Hepatocyte (in vitro differentiated cells): Measurements from ENCODE around the gene GSTO1. TPM values are rescaled to one million over a fixed set of nuclear protein-coding genes. Genes with fewer than 3 reads are reported as not detected.

ENCODE experiments used
- DNase-seq: peaks from one replicate; pipeline ENCODE4 v3.0.0-alpha.2; 2016; ENCODE audit warnings: low spot score
- H2AFZ ChIP-seq: fragments of 200-600 bp; sonication (generic); 2 replicates; pipeline ENCODE4 v1.6.0; 2016; ENCODE audit warnings: antibody characterized with exemption, mild to moderate bottlenecking
- H3K27ac ChIP-seq: fragments of 200-600 bp; sonication (generic); 2 replicates; pipeline ENCODE4 v1.5.1; 2016; ENCODE audit warnings: mild to moderate bottlenecking
- H3K27me3 ChIP-seq: fragments of 200-600 bp; sonication (generic); 2 replicates; pipeline ENCODE4 v1.6.1; 2016
- H3K36me3 ChIP-seq: fragments of 200-600 bp; sonication (generic); replicated peaks from 2 replicates; pipeline ENCODE4 v1.5.1; 2016; ENCODE audit warnings: low read depth; ENCODE audit not compliant: insufficient read depth
- H3K4me1 ChIP-seq: fragments of 200-600 bp; sonication (generic); 2 replicates; pipeline ENCODE4 v1.5.1; 2016; ENCODE audit warnings: mild to moderate bottlenecking, moderate library complexity; ENCODE audit not compliant: insufficient read depth
- H3K4me2 ChIP-seq: fragments of 200-600 bp; sonication (generic); 2 replicates; pipeline ENCODE4 v1.6.0; 2016
- H3K4me3 ChIP-seq: fragments of 200-600 bp; sonication (generic); 2 replicates; pipeline ENCODE4 v1.5.1; 2016; ENCODE audit warnings: mild to moderate bottlenecking
- H3K79me2 ChIP-seq: fragments of 200-600 bp; sonication (generic); 2 replicates; pipeline ENCODE4 v1.6.0; 2017; ENCODE audit warnings: mild to moderate bottlenecking
- H3K9me2 ChIP-seq: fragments of 200-600 bp; sonication (generic); replicated peaks from 2 replicates; pipeline ENCODE4 v1.6.0; 2017; ENCODE audit warnings: mild to moderate bottlenecking; ENCODE audit not compliant: insufficient read depth
- H3K9me3 ChIP-seq: fragments of 200-600 bp; sonication (generic); 2 replicates; pipeline ENCODE4 v1.5.1; 2016; ENCODE audit warnings: low read depth, mild to moderate bottlenecking
- H4K20me1 ChIP-seq: fragments of 200-600 bp; sonication (generic); 2 replicates; pipeline ENCODE4 v1.6.0; 2016; ENCODE audit warnings: mild to moderate bottlenecking; ENCODE audit not compliant: insufficient read depth, poor library complexity, severe bottlenecking
- EZH2 ChIP-seq: fragments of 200-600 bp; sonication (generic); IDR thresholded peaks from 2 replicates; pipeline ENCODE4 v1.6.1; 2016; ENCODE audit warnings: antibody characterized with exemption, mild to moderate bottlenecking, borderline replicate concordance
- EZH2phosphoT487 ChIP-seq: fragments of 200-600 bp; sonication (generic); IDR thresholded peaks from one replicate; pipeline ENCODE4 v1.6.1; 2018; ENCODE audit warnings: antibody characterized with exemption, mild to moderate bottlenecking, low read depth, moderate library complexity; ENCODE audit not compliant: unreplicated experiment, severe bottlenecking
- WGBS: methylation state at CpG from one replicate; pipeline ENCODE4 v1.1.6; 2016; ENCODE audit warnings: low lambda C conversion rate; ENCODE audit errors: missing lambda C conversion rate; 5-methylcytosine and 5-hydroxymethylcytosine counted together
- polyA plus RNA-seq: library from polyadenylated mRNA; unstranded; fragments of >200 nt; fragmentation: Nextera tagmentation; extraction: Ambion mirVana; gene quantifications from 2 replicates; pipeline ENCODE4 v1.2.1, GENCODE V29; 2016
- total RNA-seq: library from RNA; depleted of rRNA; stranded (reverse); fragments of >200 nt; gene quantifications from 2 replicates; pipeline ENCODE4 v1.2.3, GENCODE V29; 2014
- TF ChIP-seq, protein P1 (sequence below): fragments of 200-600 bp; sonication (generic); IDR thresholded peaks from 2 replicates; pipeline ENCODE4 v1.5.1; 2016; ENCODE audit warnings: antibody characterized with exemption, mild to moderate bottlenecking; ENCODE audit not compliant: poor library complexity

The GSTO1 gene
- total and polyA plus RNA-seq, 2 experiments from 2014 or later: 220 to 328 TPM

DNA sequence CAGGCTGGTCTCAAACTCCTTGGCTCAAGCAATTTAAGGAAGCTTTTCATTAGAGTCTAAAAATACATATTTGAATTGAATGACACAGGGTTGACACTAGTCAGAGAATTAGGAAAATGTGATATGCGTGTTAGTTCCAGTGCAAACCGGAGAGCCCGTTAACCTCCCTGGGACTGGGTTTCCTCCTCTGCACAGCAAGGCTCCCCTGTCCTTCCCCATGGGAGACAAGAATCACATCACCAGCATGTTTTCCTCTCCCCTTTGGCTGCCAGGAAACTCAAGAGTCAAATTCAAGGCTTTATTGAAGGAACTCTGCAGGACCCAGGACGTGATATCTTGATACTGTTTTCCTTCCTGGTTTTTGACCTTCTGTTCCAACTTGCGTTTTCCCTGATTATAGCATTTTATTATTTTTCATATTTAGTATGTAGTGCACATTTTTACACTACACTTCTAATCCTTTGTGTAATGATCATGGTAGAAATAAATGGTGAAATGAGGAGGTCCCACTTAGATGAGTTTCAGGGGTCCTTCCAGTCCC lies 39.2 kb downstream of the GSTO1 start:
- no peak overlapping the region for H3K4me2 ChIP-seq
- H3K79me2 ChIP-seq: no peaks in the 10 kb centered on the region
- no peaks in the 10 kb centered on the region for H4K20me1 ChIP-seq
- no peak overlapping the region for H3K4me3 ChIP-seq
- 95% methylated on average over 5 of the region's 5 CpGs for WGBS
- H3K27me3 ChIP-seq: no peaks in the 10 kb centered on the region
- H3K27ac ChIP-seq: no peak overlapping the region
- TF ChIP-seq, protein P1, sequence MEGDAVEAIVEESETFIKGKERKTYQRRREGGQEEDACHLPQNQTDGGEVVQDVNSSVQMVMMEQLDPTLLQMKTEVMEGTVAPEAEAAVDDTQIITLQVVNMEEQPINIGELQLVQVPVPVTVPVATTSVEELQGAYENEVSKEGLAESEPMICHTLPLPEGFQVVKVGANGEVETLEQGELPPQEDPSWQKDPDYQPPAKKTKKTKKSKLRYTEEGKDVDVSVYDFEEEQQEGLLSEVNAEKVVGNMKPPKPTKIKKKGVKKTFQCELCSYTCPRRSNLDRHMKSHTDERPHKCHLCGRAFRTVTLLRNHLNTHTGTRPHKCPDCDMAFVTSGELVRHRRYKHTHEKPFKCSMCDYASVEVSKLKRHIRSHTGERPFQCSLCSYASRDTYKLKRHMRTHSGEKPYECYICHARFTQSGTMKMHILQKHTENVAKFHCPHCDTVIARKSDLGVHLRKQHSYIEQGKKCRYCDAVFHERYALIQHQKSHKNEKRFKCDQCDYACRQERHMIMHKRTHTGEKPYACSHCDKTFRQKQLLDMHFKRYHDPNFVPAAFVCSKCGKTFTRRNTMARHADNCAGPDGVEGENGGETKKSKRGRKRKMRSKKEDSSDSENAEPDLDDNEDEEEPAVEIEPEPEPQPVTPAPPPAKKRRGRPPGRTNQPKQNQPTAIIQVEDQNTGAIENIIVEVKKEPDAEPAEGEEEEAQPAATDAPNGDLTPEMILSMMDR: no peak
- no peak for TF ChIP-seq EZH2phosphoT487
- TF ChIP-seq EZH2: no peak
- no peaks in the 10 kb centered on the region for H3K9me2 ChIP-seq
- DNase-seq: no peak
- no peaks in the 10 kb centered on the region for H3K9me3 ChIP-seq
- no peak overlapping the region for H2AFZ ChIP-seq
- no peaks in the 10 kb centered on the region for H3K4me1 ChIP-seq
- no peaks in the 10 kb centered on the region for H3K36me3 ChIP-seq

DNA sequence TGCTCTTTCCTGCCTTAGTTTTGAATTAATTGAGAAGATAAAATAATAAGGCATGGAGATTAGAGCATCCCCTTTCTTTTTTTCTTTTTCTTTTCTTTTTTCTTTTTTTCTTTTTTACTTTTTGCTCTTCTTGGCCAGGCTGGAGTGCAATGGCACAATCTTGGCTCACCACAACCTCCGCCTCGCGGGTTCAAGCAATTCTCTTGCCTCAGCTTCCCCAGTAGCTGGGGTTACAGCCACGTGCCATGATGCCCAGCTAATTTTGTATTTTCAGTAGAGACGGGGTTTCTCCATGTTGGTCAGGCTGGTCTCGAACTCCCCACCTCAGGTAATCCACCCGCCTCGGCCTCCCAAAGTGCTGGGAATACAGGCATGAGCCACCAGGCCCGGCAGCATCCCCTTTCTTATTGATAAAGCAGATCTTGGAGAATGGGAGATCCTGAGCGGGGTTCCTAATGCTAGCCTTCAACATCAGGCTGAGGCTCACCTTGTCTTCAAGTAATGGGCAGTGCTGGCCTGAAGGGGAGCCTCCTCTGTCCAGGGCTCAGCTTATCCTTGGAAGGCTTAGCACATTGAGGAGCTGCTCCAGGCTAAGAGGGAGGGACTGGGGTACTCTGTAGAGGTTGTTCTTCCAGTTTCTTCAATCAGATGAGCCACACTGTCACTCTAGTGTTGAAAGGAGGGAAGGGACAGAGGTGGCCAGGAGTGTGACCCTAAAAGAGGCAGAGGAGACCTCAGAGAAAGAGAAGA lies 42.2 kb downstream of the GSTO1 start:
- H3K27me3 ChIP-seq: no peaks in the 10 kb centered on the region
- peaks cover 12% of the 10 kb centered on the region for H3K4me1 ChIP-seq
- no peaks in the 10 kb centered on the region for H3K9me2 ChIP-seq
- WGBS: 97% methylated on average over 10 of the region's 10 CpGs
- H4K20me1 ChIP-seq: no peaks in the 10 kb centered on the region
- H3K9me3 ChIP-seq: no peaks in the 10 kb centered on the region
- no peak overlapping the region for H3K4me2 ChIP-seq
- no peak overlapping the region for H3K27ac ChIP-seq
- no peaks in the 10 kb centered on the region for H3K79me2 ChIP-seq
- H3K36me3 ChIP-seq: no peaks in the 10 kb centered on the region
- no peak for TF ChIP-seq EZH2phosphoT487
- TF ChIP-seq EZH2: no peak
- TF ChIP-seq, protein P1: no peak
- H2AFZ ChIP-seq: no peak overlapping the region
- H3K4me3 ChIP-seq: no peak overlapping the region
- DNase-seq: no peak

DNA sequence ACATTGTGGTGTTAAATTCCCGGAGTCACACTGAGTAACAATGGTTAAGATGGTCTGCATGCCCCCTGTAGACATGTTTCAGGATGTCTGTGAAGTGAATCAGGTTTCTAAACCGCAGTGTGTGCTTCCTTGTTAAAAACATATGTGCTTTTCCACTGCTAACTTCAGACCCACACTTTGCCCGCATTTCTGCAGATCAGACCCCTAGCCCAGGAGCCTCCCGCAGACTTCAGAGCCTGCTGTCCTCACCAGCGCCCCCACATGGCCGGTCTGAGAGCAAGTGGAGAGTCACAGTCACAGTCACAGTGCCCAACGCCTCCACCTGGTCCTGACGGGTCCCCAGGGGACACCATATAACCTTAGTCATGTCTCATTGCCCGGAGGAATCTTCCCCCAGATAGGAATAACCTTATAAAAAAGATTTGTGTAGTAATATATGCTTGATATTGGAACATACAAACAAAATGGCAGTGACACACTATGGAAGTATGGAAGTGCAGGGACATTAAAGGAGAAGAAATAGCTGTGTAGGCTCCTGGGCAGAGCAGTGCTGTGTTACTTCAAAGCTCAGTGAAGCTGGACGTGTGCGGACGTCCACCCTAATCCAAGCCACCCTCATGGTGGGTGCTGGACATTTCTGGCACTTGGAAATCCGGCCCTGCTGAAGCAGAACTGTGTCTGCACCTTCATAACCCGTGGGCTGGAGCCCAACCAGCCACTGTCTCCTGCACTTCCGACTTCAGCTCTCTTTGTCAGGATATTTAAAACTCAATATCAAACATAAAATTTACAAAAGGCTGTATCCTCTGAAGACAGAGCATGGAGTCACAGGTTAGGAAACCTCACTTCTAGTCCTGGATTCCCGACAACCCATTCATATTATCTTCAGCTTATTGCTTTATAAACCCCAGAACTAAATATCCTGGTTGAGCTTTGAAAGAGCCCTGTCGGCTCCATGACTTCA lies 43.3 kb downstream of the GSTO1 start:
- Histone ChIP-seq H3K27ac (no peak overlapping the region), H3K27me3 (no peaks in the 10 kb centered on the region), H3K79me2 (no peaks in the 10 kb centered on the region), H3K9me3 (no peaks in the 10 kb centered on the region), H3K4me1 (peaks cover 12% of the 10 kb centered on the region), H3K4me2 (no peak overlapping the region), H2AFZ (no peak overlapping the region), H4K20me1 (no peaks in the 10 kb centered on the region), H3K4me3 (no peak overlapping the region), H3K9me2 (no peaks in the 10 kb centered on the region), H3K36me3 (no peaks in the 10 kb centered on the region)
- TF ChIP-seq, protein P1: peak; percentile 29
- TF ChIP-seq EZH2: no peak
- no peak for DNase-seq
- 59% methylated on average over 17 of the region's 17 CpGs for WGBS
